ENCODE results near the gene LSM5. TPM values are rescaled to one million over a fixed set of nuclear protein-coding genes. Genes with fewer than 3 reads are reported as not detected.

LSM5 gene
- 100 to 1,000 TPM; 132 to 141 TPM for total RNA-seq

GRCh38 chr7:32490127-32490796 lies at the start of gene LSM5:
LSM5 (minus strand) TSS chr7:32490380; CDS start chr7:32490365, 15 bp downstream.
- DNase-seq: peak; percentile 94
- no peaks in the 10 kb centered on the region for H3K27me3 Mint-ChIP-seq (ENCODE audit: low read depth)
- intact Hi-C loops (cut with micrococcal nuclease): loop anchor here (1.0 to 10.0 kb wide), 13 partner anchors 71 to 1985 kb away; partner anchors contain the start of genes BBS9, GARS1 and GGCT
- peaks cover 16% of the 10 kb centered on the region for H3K36me3 Mint-ChIP-seq (ENCODE audit: low read depth)
- H3K27ac Mint-ChIP-seq: peak within 1 kb of the TSS; percentile 95
- peaks cover 27% of the 10 kb centered on the region for H3K4me1 Mint-ChIP-seq (ENCODE audit: low read depth)
- H3K9me3 Mint-ChIP-seq: no peaks in the 10 kb centered on the region
- H3K4me3 Mint-ChIP-seq: peak within 1 kb of the TSS; percentile 86
- CTCF ChIA-PET: interaction anchor here (1.0 to 1.5 kb wide), 2 partner anchors 11 to 16 kb away, joined by 4 to 7 read pairs; no protein-coding TSS in a partner anchor

GRCh38 chr7:32539366-32539765 lies 49.2 kb upstream of the LSM5 start:
- Mint-ChIP-seq H3K27me3 (ENCODE audit: low read depth) (no peaks in the 10 kb centered on the region), H3K4me3 (no peak overlapping the region), H3K36me3 (ENCODE audit: low read depth) (peaks cover 7% of the 10 kb centered on the region), H3K27ac (no peak overlapping the region), H3K9me3 (no peaks in the 10 kb centered on the region), H3K4me1 (ENCODE audit: low read depth) (peaks cover 32% of the 10 kb centered on the region)
- DNase-seq: no peak
- intact Hi-C loops (cut with micrococcal nuclease): no loop called here
- CTCF ChIA-PET: no interaction called here

GRCh38 chr7:32537760-32538159 lies 47.6 kb upstream of the LSM5 start:
- no peak overlapping the region for H3K27ac Mint-ChIP-seq
- CTCF ChIA-PET: no interaction called here
- peaks cover 33% of the 10 kb centered on the region for H3K4me1 Mint-ChIP-seq (ENCODE audit: low read depth)
- no peaks in the 10 kb centered on the region for H3K27me3 Mint-ChIP-seq (ENCODE audit: low read depth)
- intact Hi-C loops (cut with micrococcal nuclease): no loop called here
- DNase-seq: no peak
- H3K9me3 Mint-ChIP-seq: no peaks in the 10 kb centered on the region
- H3K36me3 Mint-ChIP-seq (ENCODE audit: low read depth): peaks cover 4% of the 10 kb centered on the region
- no peak overlapping the region for H3K4me3 Mint-ChIP-seq

- CTCF ChIA-PET: no interaction called here
- no peaks in the 10 kb centered on the region for H3K9me3 Mint-ChIP-seq
- DNase-seq: no peak
- intact Hi-C loops (cut with micrococcal nuclease): no loop called here
- no peaks in the 10 kb centered on the region for H3K27me3 Mint-ChIP-seq (ENCODE audit: low read depth)
- H3K4me1 Mint-ChIP-seq (ENCODE audit: low read depth): peaks cover 39% of the 10 kb centered on the region
- H3K4me3 Mint-ChIP-seq: no peak overlapping the region
- H3K36me3 Mint-ChIP-seq (ENCODE audit: low read depth): peaks cover 9% of the 10 kb centered on the region
- H3K27ac Mint-ChIP-seq: no peak overlapping the region
Observed at GRCh38 chr7:32536585-32536984, 46.4 kb upstream of the LSM5 start.

- intact Hi-C loops (cut with micrococcal nuclease): no loop called here
- Mint-ChIP-seq H3K27me3 (ENCODE audit: low read depth) (no peaks in the 10 kb centered on the region), H3K9me3 (no peaks in the 10 kb centered on the region), H3K36me3 (ENCODE audit: low read depth) (peaks cover 9% of the 10 kb centered on the region), H3K27ac (no peak overlapping the region), H3K4me1 (ENCODE audit: low read depth) (peaks cover 39% of the 10 kb centered on the region), H3K4me3 (no peak overlapping the region)
- CTCF ChIA-PET: no interaction called here
- DNase-seq: no peak
Observed at GRCh38 chr7:32536016-32536415, 45.8 kb upstream of the LSM5 start.

- Mint-ChIP-seq H3K27ac (no peak overlapping the region), H3K27me3 (ENCODE audit: low read depth) (no peaks in the 10 kb centered on the region), H3K4me1 (ENCODE audit: low read depth) (peaks cover 38% of the 10 kb centered on the region), H3K36me3 (ENCODE audit: low read depth) (peaks cover 9% of the 10 kb centered on the region), H3K4me3 (no peak overlapping the region), H3K9me3 (no peaks in the 10 kb centered on the region)
- CTCF ChIA-PET: interaction anchor here (1.0 kb wide), 1 partner anchor 11 kb away, joined by 3 read pairs; no protein-coding TSS in a partner anchor
- intact Hi-C loops (cut with micrococcal nuclease): no loop called here
- no peak for DNase-seq
Observed at GRCh38 chr7:32535162-32535702, 45.1 kb upstream of the LSM5 start.

GRCh38 chr7:32533276-32534029 lies 43.3 kb upstream of the LSM5 start:
- Mint-ChIP-seq H3K36me3 (ENCODE audit: low read depth) (peaks cover 9% of the 10 kb centered on the region), H3K27ac (no peak overlapping the region), H3K4me1 (ENCODE audit: low read depth) (peaks cover 29% of the 10 kb centered on the region), H3K9me3 (no peaks in the 10 kb centered on the region), H3K27me3 (ENCODE audit: low read depth) (no peaks in the 10 kb centered on the region), H3K4me3 (no peak overlapping the region)
- CTCF ChIA-PET: interaction anchor here (0.5 kb wide), 1 partner anchor 322 kb away, joined by 4 read pairs; no protein-coding TSS in a partner anchor
- intact Hi-C loops (cut with micrococcal nuclease): no loop called here
- DNase-seq: no peak

- CTCF ChIA-PET: no interaction called here
- Mint-ChIP-seq H3K4me1 (ENCODE audit: low read depth) (peaks cover 28% of the 10 kb centered on the region), H3K27ac (no peak overlapping the region), H3K9me3 (no peaks in the 10 kb centered on the region), H3K36me3 (ENCODE audit: low read depth) (peaks cover 9% of the 10 kb centered on the region), H3K4me3 (no peak overlapping the region), H3K27me3 (ENCODE audit: low read depth) (no peaks in the 10 kb centered on the region)
- no peak for DNase-seq
- intact Hi-C loops (cut with micrococcal nuclease): no loop called here
Observed at GRCh38 chr7:32532716-32533115, 42.5 kb upstream of the LSM5 start.

GRCh38 chr7:32532086-32532485 lies 41.9 kb upstream of the LSM5 start:
- Mint-ChIP-seq H3K4me3 (no peak overlapping the region), H3K36me3 (ENCODE audit: low read depth) (peaks cover 9% of the 10 kb centered on the region), H3K9me3 (no peaks in the 10 kb centered on the region), H3K4me1 (ENCODE audit: low read depth) (peaks cover 29% of the 10 kb centered on the region), H3K27me3 (ENCODE audit: low read depth) (no peaks in the 10 kb centered on the region), H3K27ac (no peak overlapping the region)
- CTCF ChIA-PET: interaction anchor here (1.0 kb wide), 1 partner anchor 13 kb away, joined by 3 read pairs; no protein-coding TSS in a partner anchor
- DNase-seq: no peak
- intact Hi-C loops (cut with micrococcal nuclease): no loop called here

GRCh38 chr7:32531402-32531801 lies 41.2 kb upstream of the LSM5 start:
- H3K27me3 Mint-ChIP-seq (ENCODE audit: low read depth): no peaks in the 10 kb centered on the region
- peaks cover 9% of the 10 kb centered on the region for H3K36me3 Mint-ChIP-seq (ENCODE audit: low read depth)
- no peak overlapping the region for H3K4me3 Mint-ChIP-seq
- peaks cover 30% of the 10 kb centered on the region for H3K4me1 Mint-ChIP-seq (ENCODE audit: low read depth)
- H3K9me3 Mint-ChIP-seq: no peaks in the 10 kb centered on the region
- DNase-seq: no peak
- no peak overlapping the region for H3K27ac Mint-ChIP-seq
- intact Hi-C loops (cut with micrococcal nuclease): no loop called here
- CTCF ChIA-PET: interaction anchor here (1.0 kb wide), 1 partner anchor 13 kb away, joined by 3 read pairs; no protein-coding TSS in a partner anchor

GRCh38 chr7:32525839-32526238 lies 35.7 kb upstream of the LSM5 start:
- H3K36me3 Mint-ChIP-seq (ENCODE audit: low read depth): peaks cover 19% of the 10 kb centered on the region
- H3K27ac Mint-ChIP-seq: no peak overlapping the region
- H3K27me3 Mint-ChIP-seq (ENCODE audit: low read depth): no peaks in the 10 kb centered on the region
- H3K4me1 Mint-ChIP-seq (ENCODE audit: low read depth): peaks cover 19% of the 10 kb centered on the region
- peaks cover 3% of the 10 kb centered on the region for H3K9me3 Mint-ChIP-seq
- CTCF ChIA-PET: no interaction called here
- no peak for DNase-seq
- intact Hi-C loops (cut with micrococcal nuclease): no loop called here
- H3K4me3 Mint-ChIP-seq: no peak overlapping the region

GRCh38 chr7:32524631-32525030 lies 34.5 kb upstream of the LSM5 start:
- Mint-ChIP-seq H3K4me1 (ENCODE audit: low read depth) (peaks cover 26% of the 10 kb centered on the region), H3K4me3 (no peak overlapping the region), H3K9me3 (peaks cover 11% of the 10 kb centered on the region), H3K36me3 (ENCODE audit: low read depth) (peaks cover 30% of the 10 kb centered on the region), H3K27ac (no peak overlapping the region), H3K27me3 (ENCODE audit: low read depth) (no peaks in the 10 kb centered on the region)
- no peak for DNase-seq
- CTCF ChIA-PET: interaction anchor here (1.0 kb wide), 1 partner anchor 322 kb away, joined by 3 read pairs; no protein-coding TSS in a partner anchor
- intact Hi-C loops (cut with micrococcal nuclease): no loop called here
